Panc1 (cell line): ENCODE data around the gene HS2ST1. TPM values are rescaled to one million over a fixed set of nuclear protein-coding genes. Genes with fewer than 3 reads are reported as not detected.

Source experiments
- ATAC-seq: fragments of 200-7000 bp; cut with Tn5 transposase; 2 replicates; pipeline ENCODE4 v1.9.1; 2020; ENCODE audit warnings: mild to moderate bottlenecking, moderate library complexity
- BruUV-seq: library from RNA; stranded (reverse); fragments of 400-500 nt; replicated peaks from 2 replicates; lab custom pipeline; 2021; lab: Mats Ljungman, UMichigan
- CTCF ChIA-PET: fragments of 300-600 bp; sonication (Branson Sonifier 250); formaldehyde crosslinking; loops from one replicate; lab custom pipeline; 2022; ENCODE audit warnings: antibody characterized with exemption; lab: Charles Lee
- POLR2A ChIA-PET: fragments of 300-600 bp; sonication (Branson Sonifier 250); formaldehyde crosslinking; loops from one replicate; lab custom pipeline; 2022; ENCODE audit warnings: antibody characterized with exemption; lab: Charles Lee
- DNase-seq: peaks from one replicate; pipeline ENCODE4 v3.0.0-alpha.2; 2010; ENCODE audit warnings: low read depth, low spot score
- H3K27ac ChIP-seq: 2 replicates; pipeline ENCODE4 v1.5.1; 2011; ENCODE audit warnings: mild to moderate bottlenecking, low read length, inconsistent platforms
- H3K27me3 ChIP-seq: fragments of 200-500 bp; sonication (Bioruptor generic); 2 replicates; pipeline ENCODE4 v1.6.0; 2014; ENCODE audit warnings: low read length, inconsistent platforms; ENCODE audit not compliant: control insufficient read depth, insufficient read depth
- H3K36me3 ChIP-seq: fragments of 200-500 bp; sonication (Bioruptor generic); 2 replicates; pipeline ENCODE4 v1.5.1; 2014; ENCODE audit warnings: inconsistent platforms, mild to moderate bottlenecking, low read length, moderate library complexity; ENCODE audit not compliant: control insufficient read depth, insufficient read depth
- H3K4me1 ChIP-seq: 2 replicates; pipeline ENCODE4 v1.5.1; 2011; ENCODE audit warnings: inconsistent platforms, mild to moderate bottlenecking, low read length, moderate library complexity; ENCODE audit not compliant: control insufficient read depth, insufficient read depth
- H3K4me3 ChIP-seq, 2 experiments: 2 replicates each; pipeline ENCODE4 v1.5.1; 2011 to 2012; ENCODE audit warnings: low read depth in 2 of 2, low read length in 2 of 2, mild to moderate bottlenecking in 2 of 2, inconsistent platforms in 1 of 2, moderate library complexity in 1 of 2
- H3K9me3 ChIP-seq: fragments of 200-500 bp; sonication (Bioruptor generic); 2 replicates; pipeline ENCODE4 v1.5.1; 2014; ENCODE audit warnings: low read depth, mild to moderate bottlenecking, inconsistent platforms, low read length, moderate library complexity; ENCODE audit not compliant: control insufficient read depth, insufficient read depth
- CTCF ChIP-seq: fragments of 450-650 bp; IDR thresholded peaks from 2 replicates; pipeline ENCODE4 v1.5.1; 2017; ENCODE audit warnings: mild to moderate bottlenecking
- POLR2AphosphoS5 ChIP-seq: IDR thresholded peaks from 2 replicates; pipeline ENCODE4 v1.6.1; 2012; ENCODE audit warnings: mild to moderate bottlenecking, low read depth, low read length, moderate library complexity
- SIN3A ChIP-seq: IDR thresholded peaks from 2 replicates; pipeline ENCODE4 v1.6.1; 2012; ENCODE audit warnings: low read depth, mild to moderate bottlenecking, low read length, moderate library complexity, borderline replicate concordance; ENCODE audit not compliant: insufficient read depth
- TCF7L2 ChIP-seq: IDR thresholded peaks from 2 replicates; pipeline ENCODE4 v1.6.1; 2011; ENCODE audit warnings: mild to moderate bottlenecking, low read depth, low read length, inconsistent platforms
- in situ Hi-C: cut with HindIII; loops from 2 replicates; pipeline ENCODE4 v1.10.0; 2016; ENCODE audit warnings: low sequenced_read_pairs, low pct_unique_long_range_greater_than_20kb
- intact Hi-C: fragments of 100-400 bp; cut with micrococcal nuclease; formaldehyde crosslinking; loops from one replicate; pipeline ENCODE4 v1.10.0; 2022; ENCODE audit not compliant: unreplicated experiment
- total RNA-seq: library from RNA; stranded (reverse); gene quantifications from one replicate; pipeline ENCODE4 v1.2.1, GENCODE V29; 2021; ENCODE audit not compliant: unreplicated experiment
- TF ChIP-seq, protein P1 (sequence below), 2 experiments: IDR thresholded peaks; 2 replicates each; pipeline ENCODE4 v1.6.1; 2011 to 2012; ENCODE audit warnings: low read depth in 2 of 2, control low read depth in 1 of 2, low read length in 1 of 2, mild to moderate bottlenecking in 1 of 2, moderate library complexity in 1 of 2; ENCODE audit not compliant: insufficient read depth in 1 of 2

Gene HS2ST1
- total RNA-seq, 1 experiment from 2014 or later: 81.0 TPM

GRCh38 chr1:87137342-87137739 lies 222.9 kb downstream of the HS2ST1 start:
- no peak overlapping the region for H3K4me3 ChIP-seq
- no peaks in the 10 kb centered on the region for H3K9me3 ChIP-seq
- TF ChIP-seq, protein P1, sequence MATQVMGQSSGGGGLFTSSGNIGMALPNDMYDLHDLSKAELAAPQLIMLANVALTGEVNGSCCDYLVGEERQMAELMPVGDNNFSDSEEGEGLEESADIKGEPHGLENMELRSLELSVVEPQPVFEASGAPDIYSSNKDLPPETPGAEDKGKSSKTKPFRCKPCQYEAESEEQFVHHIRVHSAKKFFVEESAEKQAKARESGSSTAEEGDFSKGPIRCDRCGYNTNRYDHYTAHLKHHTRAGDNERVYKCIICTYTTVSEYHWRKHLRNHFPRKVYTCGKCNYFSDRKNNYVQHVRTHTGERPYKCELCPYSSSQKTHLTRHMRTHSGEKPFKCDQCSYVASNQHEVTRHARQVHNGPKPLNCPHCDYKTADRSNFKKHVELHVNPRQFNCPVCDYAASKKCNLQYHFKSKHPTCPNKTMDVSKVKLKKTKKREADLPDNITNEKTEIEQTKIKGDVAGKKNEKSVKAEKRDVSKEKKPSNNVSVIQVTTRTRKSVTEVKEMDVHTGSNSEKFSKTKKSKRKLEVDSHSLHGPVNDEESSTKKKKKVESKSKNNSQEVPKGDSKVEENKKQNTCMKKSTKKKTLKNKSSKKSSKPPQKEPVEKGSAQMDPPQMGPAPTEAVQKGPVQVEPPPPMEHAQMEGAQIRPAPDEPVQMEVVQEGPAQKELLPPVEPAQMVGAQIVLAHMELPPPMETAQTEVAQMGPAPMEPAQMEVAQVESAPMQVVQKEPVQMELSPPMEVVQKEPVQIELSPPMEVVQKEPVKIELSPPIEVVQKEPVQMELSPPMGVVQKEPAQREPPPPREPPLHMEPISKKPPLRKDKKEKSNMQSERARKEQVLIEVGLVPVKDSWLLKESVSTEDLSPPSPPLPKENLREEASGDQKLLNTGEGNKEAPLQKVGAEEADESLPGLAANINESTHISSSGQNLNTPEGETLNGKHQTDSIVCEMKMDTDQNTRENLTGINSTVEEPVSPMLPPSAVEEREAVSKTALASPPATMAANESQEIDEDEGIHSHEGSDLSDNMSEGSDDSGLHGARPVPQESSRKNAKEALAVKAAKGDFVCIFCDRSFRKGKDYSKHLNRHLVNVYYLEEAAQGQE (IDR thresholded peaks at IDR 0.05; ENCODE audit: insufficient read depth in 1 of 2, low read depth in 2 of 2, low read length in 1 of 2): no peak
- no peak for TF ChIP-seq CTCF
- no peak for TF ChIP-seq POLR2AphosphoS5
- TF ChIP-seq SIN3A: no peak
- TF ChIP-seq TCF7L2: no peak
- intact Hi-C loops: loop anchor here (10.0 kb wide), 2 partner anchors 147 to 187 kb away; partner anchors contain the start of gene LMO4
- no peak overlapping the region for H3K27ac ChIP-seq
- no peaks in the 10 kb centered on the region for H3K4me1 ChIP-seq
- no TSS peak for BruUV-seq
- ChIA-PET CTCF (no interaction called here), POLR2A (no interaction called here)
- in situ Hi-C loops: no loop called here
- H3K27me3 ChIP-seq: peaks cover 6% of the 10 kb centered on the region
- ATAC-seq (no peak), DNase-seq (no peak)
- no peaks in the 10 kb centered on the region for H3K36me3 ChIP-seq

DNA sequence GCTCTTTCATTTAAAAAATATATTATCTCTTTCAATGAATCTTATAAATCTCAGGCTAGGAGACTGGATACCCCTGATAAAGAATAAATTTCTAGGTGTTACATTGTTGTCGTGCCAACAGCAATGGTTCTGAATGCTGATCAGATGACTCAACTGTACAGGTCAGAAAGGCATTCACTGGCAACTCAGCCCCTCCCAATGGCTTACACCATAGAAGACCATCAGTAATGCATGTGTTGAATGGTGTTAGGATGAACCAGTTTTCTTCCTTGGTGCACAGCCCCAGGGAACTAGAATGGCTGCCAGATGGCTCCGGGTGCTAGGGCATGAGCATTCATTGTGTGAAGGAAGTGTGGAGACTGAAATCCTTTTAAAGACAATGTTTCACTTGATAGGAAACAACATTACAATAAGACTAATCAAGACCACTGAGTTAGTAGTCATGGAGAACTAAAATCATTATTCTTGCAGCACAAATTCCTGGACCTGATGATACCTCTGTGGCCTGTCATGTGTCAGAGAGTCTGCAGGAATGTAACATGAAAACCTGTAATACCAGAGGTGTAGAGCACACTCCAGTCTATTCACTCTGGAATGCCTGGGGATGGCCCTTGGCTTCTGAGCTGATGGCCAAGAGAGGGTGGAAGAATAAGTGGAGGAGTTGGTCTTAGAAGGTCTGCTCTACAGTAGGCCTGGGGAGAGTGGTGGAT lies 226.6 kb downstream of the HS2ST1 start:
- ATAC-seq (no peak), DNase-seq (no peak)
- H3K36me3 ChIP-seq: no peaks in the 10 kb centered on the region
- ChIA-PET CTCF (no interaction called here), POLR2A (no interaction called here)
- peaks cover 6% of the 10 kb centered on the region for H3K27me3 ChIP-seq
- no TSS peak for BruUV-seq
- H3K4me3 ChIP-seq: no peak overlapping the region
- intact Hi-C loops (no loop called here), in situ Hi-C loops (no loop called here)
- H3K9me3 ChIP-seq: no peaks in the 10 kb centered on the region
- no peak for TF ChIP-seq TCF7L2
- no peak for TF ChIP-seq POLR2AphosphoS5
- TF ChIP-seq CTCF: no peak
- no peak for TF ChIP-seq SIN3A
- TF ChIP-seq, protein P1 (IDR thresholded peaks at IDR 0.05; ENCODE audit: insufficient read depth in 1 of 2, low read depth in 2 of 2, low read length in 1 of 2): no peak
- no peaks in the 10 kb centered on the region for H3K4me1 ChIP-seq
- H3K27ac ChIP-seq: no peak overlapping the region
